ENCODE results near the gene INAVA.

INAVA gene

DNA sequence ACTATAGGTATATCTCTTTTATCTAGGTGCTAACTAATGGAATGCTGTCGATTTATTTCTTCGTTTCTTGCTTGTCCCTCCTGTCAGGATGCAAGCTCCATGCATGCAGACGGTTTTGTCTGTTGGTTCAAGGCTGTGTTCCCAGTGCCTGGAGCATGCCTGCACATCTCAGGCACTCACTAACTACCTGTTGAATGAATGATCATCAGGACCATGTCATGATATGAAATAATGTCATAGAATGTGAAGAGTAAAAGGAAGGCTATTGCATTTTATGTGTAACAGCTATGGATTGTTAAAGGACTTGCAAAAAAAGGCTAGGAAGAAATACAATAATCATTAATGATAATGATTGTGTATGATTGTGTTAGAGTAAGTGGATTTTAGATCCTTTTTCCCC is 17.7 kb upstream of the INAVA start:
- DNase-seq (ENCODE audit: low spot score): no peak

DNA sequence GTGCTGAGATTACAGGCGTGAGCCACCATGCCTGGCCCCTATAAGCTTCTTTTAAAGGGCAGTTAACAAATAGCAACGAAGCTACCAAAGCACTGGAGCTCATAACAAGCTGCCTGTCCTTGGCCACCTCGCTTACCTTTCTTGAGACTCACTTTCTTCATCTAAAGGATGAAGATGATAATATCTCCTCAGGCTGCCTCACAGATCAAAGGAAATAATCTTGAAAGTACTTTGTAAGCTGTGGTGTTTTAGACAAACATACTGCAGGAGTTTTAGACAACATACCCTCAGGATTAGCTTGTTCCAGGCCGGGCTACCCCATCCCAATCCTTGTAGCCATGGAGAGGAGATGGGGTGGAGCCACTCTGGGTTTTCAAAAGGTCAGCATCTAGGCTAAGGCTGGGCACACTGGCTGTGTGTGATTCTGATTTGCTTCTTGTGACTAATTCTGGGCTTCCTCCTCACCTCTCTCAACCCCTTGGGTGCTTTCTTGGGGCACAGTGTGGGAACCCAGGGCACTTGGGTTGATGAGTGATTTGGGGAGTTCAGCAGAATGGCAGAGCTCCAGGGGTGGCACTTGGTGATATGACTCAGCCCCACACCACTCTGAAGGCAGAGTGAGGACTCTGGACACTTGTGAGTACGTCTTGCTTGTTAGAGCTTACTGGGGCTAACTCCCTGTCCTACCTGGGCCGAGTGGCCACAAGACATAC is 16.7 kb upstream of the INAVA start:
- DNase-seq (ENCODE audit: low spot score): no peak

DNA sequence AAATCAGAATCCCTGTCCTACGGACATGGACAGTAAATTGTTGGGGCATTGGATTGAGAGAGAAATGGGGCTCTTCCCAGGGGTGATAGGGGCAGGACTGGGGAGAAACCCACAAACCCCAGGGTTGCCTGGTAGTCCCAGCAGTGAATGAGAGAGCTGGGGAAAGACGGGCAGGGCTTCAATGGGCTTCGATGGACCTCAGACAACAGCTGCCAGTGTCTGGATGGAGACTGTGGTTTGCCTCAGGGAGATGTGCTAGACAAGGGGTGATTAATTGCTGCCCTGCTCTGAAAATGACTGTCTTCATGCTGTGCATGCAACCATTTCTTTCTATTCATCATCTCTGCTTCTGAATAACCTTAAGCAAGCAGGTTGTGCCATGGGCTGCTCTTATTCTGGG is 14.5 kb upstream of the INAVA start:
- no peak for DNase-seq (ENCODE audit: low spot score)

DNA sequence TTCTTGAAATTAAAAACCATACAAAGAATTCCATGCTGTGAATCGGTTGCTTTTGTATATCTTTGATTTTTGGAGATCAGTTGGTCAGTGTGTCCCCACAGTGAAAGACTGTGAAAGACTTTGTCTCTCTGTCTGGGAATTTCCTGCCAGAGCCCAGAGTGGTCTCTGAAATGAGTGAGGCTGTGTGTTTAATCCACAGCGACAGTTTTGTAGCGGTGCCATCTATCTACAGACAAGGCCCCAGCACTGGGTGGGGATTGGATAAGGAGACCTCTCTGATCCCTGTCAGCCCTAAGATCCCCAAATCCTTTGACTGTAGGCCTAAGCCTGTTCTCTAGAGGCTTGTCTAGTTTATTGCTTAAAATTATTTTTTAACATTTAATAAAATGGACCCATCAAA is 11.6 kb upstream of the INAVA start:
- no peak for DNase-seq (ENCODE audit: low spot score)

DNA sequence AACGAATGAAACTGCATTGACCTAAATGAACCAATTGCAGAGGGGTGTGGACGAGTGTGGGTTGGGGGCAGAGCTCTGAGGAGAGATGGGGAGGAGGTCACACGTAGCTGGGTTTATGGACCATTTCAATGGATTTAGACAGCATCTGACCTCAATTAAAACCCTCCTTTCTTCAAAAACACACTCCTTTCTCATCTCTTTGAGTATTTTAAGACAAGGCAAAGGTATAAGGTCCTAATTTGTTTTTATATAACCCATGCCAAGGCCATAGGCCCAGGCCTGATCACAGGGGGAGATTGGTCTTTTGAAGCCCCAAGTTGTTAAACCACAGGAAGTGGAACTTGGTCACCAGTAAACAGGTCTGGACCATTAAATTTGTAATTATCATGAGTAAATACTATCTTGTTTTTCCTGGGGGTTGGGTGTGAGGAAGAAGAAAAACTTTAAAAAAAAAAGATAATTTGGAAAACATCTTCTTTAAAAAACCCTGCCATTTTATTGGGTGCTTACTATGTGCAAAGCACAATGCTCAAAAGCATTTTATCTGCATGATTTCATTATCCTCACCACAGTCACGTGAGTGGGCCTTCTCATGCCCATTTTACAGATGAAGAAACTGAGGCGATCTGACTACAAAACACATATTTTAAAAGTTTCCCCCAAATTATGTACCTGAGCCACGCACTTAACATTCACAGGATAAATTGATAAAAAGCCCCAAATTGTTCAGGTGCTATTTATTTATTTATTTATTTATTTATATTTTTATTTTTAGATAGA is 8.9 kb upstream of the INAVA start:
- DNase-seq (ENCODE audit: low spot score): no peak

DNA sequence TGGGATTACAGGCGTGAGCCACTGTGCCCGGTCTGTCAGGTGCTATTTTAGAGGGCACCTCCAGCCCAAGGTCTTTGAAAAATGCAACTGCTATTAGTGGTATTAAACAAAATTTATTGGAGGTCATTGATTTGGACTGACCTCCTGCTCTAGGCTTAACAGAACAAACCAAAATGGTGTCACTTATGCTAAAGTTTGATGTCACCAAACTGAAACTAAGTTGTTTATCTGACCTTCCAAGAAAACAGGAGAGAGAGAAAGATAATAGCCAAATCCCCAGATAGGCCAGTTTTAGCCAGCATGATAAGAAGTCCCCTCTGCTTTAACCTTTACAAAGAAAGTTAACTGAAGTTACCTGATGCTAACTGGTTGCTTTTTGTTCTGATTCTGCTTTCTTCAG is 8.1 kb upstream of the INAVA start:
- DNase-seq (ENCODE audit: low spot score): no peak

DNA sequence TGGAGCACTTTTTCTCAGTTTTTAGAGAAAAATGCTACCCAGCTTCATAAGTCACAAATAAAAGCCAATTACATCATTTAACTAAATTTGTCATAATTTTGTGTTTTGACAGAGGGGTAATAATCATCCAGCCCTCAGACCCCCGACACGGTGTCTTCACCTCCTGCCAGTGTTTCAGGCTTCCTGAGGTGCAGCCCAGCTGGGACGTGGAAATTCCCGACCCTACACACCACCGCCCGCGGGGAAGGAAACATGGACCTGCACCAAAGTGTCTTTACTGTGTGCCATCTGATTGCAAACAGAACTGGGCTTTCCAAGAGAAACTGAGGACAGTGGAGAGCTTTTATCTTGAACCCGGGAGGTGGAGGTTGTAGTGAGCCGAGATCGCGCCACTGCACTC is 7.7 kb upstream of the INAVA start:
- DNase-seq (ENCODE audit: low spot score): no peak

DNA sequence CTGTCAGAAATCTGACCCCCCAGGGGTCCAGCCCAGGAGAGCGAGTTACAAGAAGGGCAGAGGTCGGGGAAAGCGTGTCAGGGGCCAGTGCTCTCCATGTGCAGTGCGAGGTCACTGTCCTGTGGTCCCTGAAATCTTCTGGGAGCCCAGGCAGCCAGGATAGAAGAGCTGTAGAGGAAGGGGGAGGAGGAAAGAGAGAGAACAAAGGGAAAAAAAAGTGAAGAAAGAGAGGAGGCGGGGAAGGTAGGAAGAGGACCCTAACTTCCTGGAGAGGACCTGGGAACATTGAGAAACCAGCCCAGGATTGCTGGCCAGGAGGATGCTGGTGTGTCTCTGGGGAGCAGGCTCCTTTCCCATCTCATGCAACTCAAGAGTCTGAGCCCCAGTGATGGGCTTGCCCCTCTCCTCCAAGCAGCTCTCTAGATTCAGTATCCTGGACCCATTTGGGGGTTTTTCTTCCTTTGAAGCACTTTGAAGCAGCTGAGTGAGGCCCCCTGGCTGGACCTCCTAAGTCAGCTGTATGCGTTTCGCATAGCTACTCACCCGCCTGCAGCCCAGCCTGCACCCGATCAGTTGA is 6.8 kb upstream of the INAVA start:
- no peak for DNase-seq (ENCODE audit: low spot score)

DNA sequence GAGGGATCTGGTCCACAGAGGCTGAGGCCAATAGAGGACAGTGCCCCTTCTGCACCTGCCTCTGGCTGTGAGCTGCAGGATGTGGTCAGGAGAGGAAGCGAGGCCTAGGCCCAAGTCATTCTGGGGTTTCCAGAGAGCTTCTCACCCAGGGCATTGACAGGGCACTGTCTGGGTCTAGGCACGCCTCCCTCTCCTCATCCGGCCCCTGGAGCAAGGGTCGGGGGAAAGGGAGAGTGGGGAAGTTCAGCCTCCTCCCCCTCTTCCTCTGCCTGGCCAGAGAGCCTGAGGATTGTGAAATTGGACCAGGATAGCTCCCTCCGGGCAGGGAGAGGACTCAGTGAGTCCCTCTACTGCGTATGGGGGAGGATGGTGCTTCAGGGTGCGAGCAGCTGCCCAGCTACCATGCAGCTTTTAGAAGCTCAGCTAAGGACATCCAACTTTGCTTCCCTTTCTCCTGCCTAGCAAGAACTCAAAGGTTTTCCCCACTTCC is 6.3 kb upstream of the INAVA start:
- no peak for DNase-seq (ENCODE audit: low spot score)

DNA sequence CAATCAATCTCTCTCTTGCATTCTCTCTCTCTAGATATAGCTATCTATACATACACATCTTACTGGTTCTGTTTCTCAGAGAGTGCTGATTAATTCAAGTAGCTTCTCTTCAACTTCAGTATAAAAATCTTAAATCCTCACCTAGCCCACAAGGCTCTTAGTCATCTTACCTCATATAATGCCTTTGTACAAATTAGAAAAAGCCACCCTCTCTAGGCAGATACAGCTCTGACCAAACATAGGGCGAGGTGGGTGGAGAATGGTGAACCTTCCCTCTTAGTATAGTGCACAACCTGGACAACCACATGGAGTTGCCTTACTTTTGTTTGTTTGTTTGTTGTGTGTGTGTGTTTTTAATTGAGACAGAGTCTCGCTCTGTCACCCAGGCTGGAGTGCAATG is 5.1 kb upstream of the INAVA start:
- no peak for DNase-seq (ENCODE audit: low spot score)

DNA sequence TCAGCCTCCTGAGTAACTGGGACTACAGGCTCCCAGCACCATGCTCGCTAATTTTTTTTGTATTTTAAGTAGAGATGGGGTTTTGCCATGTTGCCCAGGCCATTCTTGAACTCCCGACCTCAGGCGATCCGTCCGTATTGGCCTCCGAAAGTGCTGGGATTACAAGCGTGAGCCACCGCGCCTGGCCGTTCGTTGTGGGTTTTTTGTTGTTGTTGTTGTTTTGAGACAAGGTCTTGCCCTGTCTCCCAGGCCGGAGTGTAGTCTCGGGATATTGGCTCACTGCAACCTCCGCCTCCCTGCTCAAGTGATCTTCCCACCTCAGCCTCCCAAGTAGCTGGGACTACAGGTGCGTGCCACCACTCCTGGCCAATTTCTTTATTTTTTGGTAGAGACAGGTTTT is 4.7 kb upstream of the INAVA start:
- DNase-seq (ENCODE audit: low spot score): no peak

DNA sequence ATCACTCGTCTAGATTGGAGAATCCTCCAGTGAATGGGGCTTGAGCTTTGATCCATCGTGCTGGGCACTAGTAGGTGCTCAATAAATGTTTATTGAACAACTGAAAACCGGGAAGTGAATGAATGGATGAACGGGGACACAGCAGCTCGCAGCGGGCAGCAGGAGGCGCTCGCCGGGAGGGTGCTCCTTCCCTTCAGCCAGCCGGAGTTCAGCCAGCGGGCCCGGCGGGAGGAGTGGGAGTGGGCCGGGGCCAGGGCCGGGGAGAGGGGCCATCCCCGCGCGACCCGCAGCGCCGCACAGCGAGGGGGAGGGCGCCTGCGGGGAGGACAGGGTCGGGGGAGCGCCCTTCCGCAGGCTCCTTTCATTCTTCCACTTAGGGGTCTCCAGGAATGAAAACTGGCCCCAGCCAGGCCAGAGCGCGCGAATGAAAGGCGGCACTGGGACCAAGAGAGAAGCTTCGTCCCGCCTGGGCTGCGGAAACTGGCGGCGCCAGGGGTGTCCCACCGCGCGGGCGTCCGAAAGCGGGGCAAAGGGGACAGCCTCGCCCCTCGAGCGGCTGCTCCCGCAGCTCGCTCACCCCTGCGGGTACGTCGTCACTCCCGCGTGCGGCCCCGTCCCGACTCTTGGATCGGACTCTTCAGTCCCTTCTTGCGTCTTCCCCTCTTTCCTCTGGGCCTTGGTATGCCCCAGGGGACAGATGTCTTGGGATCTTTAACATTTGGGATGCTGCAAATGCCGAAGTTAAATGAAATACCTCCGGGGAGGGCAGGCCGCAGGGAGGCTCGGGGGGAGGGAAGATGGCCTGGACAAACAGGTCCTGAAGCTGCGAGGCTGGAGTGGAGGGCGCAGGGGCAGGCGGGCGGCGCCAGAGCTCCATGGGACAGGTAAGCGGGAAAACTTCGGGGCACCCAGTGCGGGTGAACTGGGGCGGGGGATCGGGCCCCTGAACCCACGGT is 3.6 kb upstream of the INAVA start:
- DNase-seq (ENCODE audit: low spot score): no peak

DNA sequence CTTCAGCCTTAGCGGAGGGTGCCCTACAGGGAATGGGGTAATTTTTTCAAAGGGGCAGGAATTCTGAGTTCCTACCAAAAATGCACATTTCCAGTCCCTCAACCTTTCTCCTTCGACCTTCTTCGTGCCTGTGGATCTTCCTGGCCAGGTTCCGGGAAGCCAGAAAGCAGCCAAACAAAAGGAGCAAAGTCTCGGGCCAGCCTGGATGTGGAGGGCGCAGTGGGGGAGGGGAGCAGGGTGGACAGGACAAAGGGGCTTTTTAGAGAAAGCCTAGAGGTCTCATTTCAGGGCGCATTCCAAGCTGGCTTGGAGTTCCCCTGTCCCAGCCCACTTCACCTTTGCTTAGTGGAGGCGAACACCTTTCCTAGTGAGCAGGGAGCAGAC is 2.9 kb upstream of the INAVA start:
- no peak for DNase-seq (ENCODE audit: low spot score)

DNA sequence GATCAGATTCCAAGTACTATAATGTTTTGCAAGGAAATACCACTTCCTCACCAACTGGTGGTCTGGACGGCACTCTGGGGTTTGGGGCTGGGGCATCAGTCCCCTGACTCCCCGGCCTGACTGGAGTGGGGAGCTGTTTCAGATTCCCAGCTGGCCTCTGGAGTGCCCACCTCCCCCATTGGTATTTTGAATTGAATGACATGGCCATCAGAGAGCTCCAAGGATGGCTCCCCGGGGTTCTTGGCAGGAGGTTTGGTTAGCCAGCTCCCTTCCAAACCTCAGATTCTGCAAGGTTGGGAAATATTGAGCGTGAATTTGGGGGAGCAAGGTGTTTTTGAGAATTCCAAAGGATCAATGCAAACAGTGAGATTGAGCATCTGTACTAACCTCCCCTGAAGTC is 2.2 kb upstream of the INAVA start:
- no peak for DNase-seq (ENCODE audit: low spot score)

DNA sequence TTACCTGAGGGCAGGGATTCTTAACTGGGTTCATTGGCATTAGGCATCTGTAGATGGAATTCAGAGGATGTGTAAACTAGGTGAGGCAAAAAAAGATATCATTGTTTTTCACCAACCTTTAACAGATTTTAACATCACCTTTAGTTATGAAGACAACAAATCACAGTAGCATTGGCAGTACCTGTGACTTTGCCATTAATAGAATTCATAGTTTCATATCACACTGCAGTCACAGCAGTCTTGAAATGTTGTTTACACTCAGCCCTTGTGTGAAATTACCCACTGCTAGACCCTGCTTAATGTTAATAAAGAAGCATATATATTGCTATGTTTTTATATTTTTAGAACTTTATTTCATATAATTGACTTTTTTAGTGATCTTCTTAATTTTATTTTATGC is 1.7 kb upstream of the INAVA start:
- no peak for DNase-seq (ENCODE audit: low spot score)

DNA sequence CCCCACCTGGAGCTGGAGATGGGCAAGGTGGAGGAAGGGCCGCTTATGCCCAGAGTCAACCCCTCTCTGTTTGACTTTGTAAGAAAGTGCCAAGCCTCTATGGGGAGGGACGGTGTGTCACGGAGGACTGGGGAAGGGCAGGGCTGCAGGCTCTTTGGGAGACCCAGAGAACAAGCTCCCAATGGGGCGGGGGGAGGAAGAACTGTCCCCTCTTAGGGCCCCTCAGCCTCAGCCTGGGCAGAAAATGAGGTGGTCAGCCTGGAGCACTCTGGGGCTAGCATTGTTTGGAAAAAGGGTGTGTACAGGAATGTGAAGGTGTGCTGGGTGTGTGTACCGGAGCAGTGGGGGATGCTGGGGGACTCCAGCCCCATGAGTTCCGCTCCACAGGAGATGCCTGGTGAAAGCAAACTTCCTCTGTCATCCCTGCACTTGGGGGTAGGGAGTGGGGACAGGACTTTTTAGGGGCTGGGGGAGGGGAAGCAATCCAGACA is 1.2 kb upstream of the INAVA start:
- no peak for DNase-seq (ENCODE audit: low spot score)

DNA sequence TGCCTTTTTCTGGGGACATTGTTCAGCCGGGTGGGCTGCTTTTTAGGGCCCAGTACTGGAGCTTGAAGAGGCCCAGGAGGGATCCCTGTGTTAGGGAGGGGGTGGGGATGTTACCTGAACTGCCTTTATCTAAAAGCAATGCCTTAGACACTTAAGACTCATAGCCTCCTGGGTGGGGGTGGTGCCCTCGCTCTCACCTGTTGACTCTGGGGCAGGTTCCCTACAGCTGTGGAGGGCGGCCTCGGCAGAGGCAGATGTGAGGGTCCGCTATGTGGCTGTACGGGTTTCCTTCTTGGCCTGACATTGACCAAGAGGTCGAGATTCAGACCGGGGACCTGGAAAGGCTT is 716 bp downstream of the INAVA start:
- no peak for DNase-seq (ENCODE audit: low spot score)

DNA sequence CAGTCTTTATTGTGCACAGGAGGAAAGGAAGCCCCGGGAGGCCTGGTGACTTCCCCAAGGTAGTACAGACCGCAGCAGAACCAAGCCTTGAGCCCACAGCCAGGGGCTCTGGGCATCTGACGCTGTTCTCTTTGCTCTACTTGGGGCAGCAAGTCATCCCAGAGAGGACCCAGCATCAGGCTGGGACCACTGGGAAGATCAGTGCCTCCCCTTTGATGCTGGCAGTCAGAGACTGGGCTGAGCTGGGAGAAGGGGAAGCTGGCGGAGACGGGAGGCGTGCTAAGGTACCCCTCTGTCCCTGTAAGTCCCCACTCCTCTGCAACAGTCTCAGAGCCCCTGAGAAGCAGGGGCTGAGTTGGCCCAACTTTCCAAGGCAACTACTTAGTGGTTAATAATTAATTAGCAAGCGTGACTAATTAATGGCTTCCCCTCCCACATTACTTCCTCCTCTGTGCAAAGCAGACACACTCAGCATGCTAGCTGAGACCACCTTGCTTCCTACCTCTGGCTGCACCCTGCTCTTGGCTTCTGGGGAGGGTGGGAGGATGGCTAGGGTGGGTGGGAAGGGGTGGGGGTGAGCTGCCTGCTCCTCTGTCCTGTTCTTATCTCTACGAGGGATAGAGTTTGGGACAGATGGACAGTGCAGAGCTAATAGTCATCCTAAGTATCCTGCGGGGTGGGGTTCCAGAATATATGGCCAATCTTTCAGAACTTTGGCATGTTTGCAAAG is 1.3 kb downstream of the INAVA start:
- DNase-seq (ENCODE audit: low spot score): no peak

DNA sequence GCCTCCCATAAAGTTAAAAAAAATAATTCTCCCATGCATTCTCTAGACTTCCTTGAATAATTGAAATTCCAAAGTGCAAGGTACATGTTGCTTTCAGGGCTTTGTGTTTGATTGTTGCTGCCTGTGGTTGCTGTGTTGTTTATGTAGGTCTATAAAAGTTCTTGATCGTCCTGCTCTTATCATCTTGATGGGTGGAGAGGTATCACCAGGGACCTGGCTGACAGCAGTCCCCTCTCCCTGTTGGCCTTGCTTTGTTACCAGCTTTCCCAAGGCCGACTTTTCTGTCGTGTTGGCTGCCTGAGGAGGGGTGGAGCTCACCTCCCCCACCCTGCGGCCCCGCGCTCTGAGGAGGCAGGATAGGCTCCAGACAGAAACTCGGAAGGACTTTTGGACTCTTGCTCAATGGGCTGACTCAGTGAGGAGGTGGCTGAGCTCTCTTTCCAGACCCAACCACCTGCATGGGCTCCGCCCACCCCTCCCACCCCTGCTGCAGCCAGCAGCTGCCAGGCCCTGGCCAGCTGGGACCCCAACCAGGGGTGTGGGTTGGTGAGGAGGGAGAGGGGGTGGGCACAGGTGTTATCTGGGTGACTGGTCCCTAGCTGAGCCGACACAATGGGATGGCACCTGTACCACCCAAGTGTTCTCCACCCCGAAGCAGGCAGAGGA is 2.0 kb downstream of the INAVA start:
- no peak for DNase-seq (ENCODE audit: low spot score)

DNA sequence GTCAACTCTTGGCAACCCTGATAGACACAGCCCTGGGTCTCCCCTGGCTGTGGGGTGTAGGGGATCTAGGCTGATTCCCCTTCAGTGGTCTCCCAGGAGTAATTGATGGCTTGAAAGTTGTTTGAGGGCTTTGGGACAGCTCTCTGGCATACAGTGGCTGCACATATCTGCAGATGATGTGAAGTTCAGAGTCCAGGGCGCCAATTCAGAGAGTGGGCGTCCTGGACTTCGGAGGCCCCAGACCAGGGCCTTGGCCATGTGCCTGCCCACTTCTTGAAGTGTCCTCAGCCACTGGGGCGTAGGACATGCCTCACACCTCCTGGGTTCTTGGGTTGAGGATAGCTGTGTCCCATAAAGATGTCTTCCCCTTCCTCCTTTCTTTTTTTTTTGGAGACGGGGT is 2.6 kb downstream of the INAVA start:
- no peak for DNase-seq (ENCODE audit: low spot score)

DNA sequence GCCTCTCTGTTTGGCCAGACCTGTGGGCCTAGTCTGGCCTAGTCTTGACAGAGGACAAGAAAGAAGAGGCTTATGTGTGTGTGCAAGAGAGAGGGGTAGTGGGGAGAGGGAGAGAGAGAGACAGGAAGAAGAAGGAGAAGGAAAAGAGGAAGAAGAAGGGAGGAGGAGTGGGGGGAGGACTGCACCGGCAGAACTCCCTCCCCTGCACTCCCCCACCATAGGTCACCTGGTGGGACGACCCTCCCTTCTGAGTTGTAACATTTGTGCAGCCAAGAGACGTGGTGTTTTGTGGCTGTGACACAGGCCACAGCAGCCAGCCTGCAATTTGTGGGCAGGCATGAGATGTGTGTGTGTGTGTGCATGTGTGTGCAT is 4.3 kb downstream of the INAVA start:
- no peak for DNase-seq (ENCODE audit: low spot score)
